WTC11 (cell line): ENCODE data around the gene VAV2. TPM values are rescaled to one million over a fixed set of nuclear protein-coding genes. Genes with fewer than 3 reads are reported as not detected.
A peak's percentile ranks its signal among the peaks of the same experiment; 100 is the strongest.

Experiments
- ATAC-seq: fragments of 200-7000 bp; cut with Tn5 transposase; 2 replicates; pipeline ENCODE4 v1.10.0; 2021; ENCODE audit warnings: mild to moderate bottlenecking, moderate library complexity
- CTCF ChIA-PET: fragments of 300-600 bp; sonication (Branson Sonifier 250); formaldehyde crosslinking; loops from one replicate; lab custom pipeline; 2021; ENCODE audit warnings: antibody characterized with exemption; lab: Charles Lee
- POLR2A ChIA-PET: fragments of 350-600 bp; sonication (Branson Sonifier 250); formaldehyde crosslinking; loops from one replicate; lab custom pipeline; 2021; ENCODE audit warnings: antibody characterized with exemption; lab: Charles Lee
- DNase-seq: peaks from one replicate; pipeline ENCODE4 v3.0.0; 2021; ENCODE audit warnings: low spot score
- H3K27ac Mint-ChIP-seq: 2 replicates; pipeline ENCODE4 v1.8.0; 2021; ENCODE audit warnings: mixed read lengths
- H3K27me3 Mint-ChIP-seq: 2 replicates; pipeline ENCODE4 v1.8.0; 2021; ENCODE audit warnings: low read depth, mild to moderate bottlenecking, moderate library complexity, mixed read lengths
- H3K36me3 Mint-ChIP-seq: 2 replicates; pipeline ENCODE4 v1.8.0; 2021; ENCODE audit warnings: mixed read lengths
- H3K4me1 Mint-ChIP-seq: 2 replicates; pipeline ENCODE4 v1.8.0; 2022; ENCODE audit warnings: mixed read lengths
- H3K4me3 Mint-ChIP-seq: 2 replicates; pipeline ENCODE4 v1.8.0; 2021; ENCODE audit warnings: mild to moderate bottlenecking, moderate library complexity, mixed read lengths
- H3K9me3 Mint-ChIP-seq: 2 replicates; pipeline ENCODE4 v1.8.0; 2021; ENCODE audit warnings: mixed read lengths
- CREB1 ChIP-seq: sonication (generic); formaldehyde crosslinking; IDR thresholded peaks from 2 replicates; pipeline ENCODE4 v1.8.0; 2023; ENCODE audit warnings: mild to moderate bottlenecking, missing genetic modification reagents
- CREM ChIP-seq: sonication (generic); formaldehyde crosslinking; IDR thresholded peaks from 2 replicates; pipeline ENCODE4 v1.8.1; 2022; ENCODE audit warnings: mild to moderate bottlenecking, missing genetic modification reagents, moderate library complexity
- ELF4 ChIP-seq: sonication (generic); formaldehyde crosslinking; IDR thresholded peaks from 2 replicates; pipeline ENCODE4 v1.8.1; 2022; ENCODE audit warnings: low read depth, mild to moderate bottlenecking, moderate library complexity, missing genetic modification reagents
- ESRRA ChIP-seq: sonication (generic); formaldehyde crosslinking; IDR thresholded peaks from 2 replicates; pipeline ENCODE4 v1.8.1; 2022; ENCODE audit warnings: mild to moderate bottlenecking, missing genetic modification reagents, borderline replicate concordance
- FOXP1 ChIP-seq: sonication (generic); formaldehyde crosslinking; IDR thresholded peaks from 2 replicates; pipeline ENCODE4 v1.8.0; 2022; ENCODE audit warnings: missing genetic modification reagents, mild to moderate bottlenecking, moderate library complexity, borderline replicate concordance
- GTF2I ChIP-seq: fragments of 250-450 bp; sonication (Bioruptor Pico); conservative IDR thresholded peaks from 2 replicates; pipeline ENCODE4 v1.4.0; 2021; ENCODE audit warnings: mild to moderate bottlenecking
- HMGXB4 ChIP-seq: sonication (generic); formaldehyde crosslinking; IDR thresholded peaks from 2 replicates; pipeline ENCODE4 v1.8.1; 2023; ENCODE audit warnings: mild to moderate bottlenecking, moderate library complexity, missing genetic modification reagents
- IRF2 ChIP-seq: sonication (generic); formaldehyde crosslinking; IDR thresholded peaks from 2 replicates; pipeline ENCODE4 v1.8.0; 2022; ENCODE audit warnings: low read depth, missing genetic modification reagents, borderline replicate concordance
- JUN ChIP-seq: sonication (generic); formaldehyde crosslinking; IDR thresholded peaks from 2 replicates; pipeline ENCODE4 v1.8.0; 2023; ENCODE audit warnings: mild to moderate bottlenecking, missing genetic modification reagents
- MAX ChIP-seq: sonication (generic); formaldehyde crosslinking; IDR thresholded peaks from 2 replicates; pipeline ENCODE4 v1.8.0; 2022; ENCODE audit warnings: mild to moderate bottlenecking, missing genetic modification reagents
- MYBL2 ChIP-seq: sonication (generic); formaldehyde crosslinking; IDR thresholded peaks from 2 replicates; pipeline ENCODE4 v1.8.1; 2023; ENCODE audit warnings: mild to moderate bottlenecking, moderate library complexity, missing genetic modification reagents
- NR2C2 ChIP-seq: sonication (generic); formaldehyde crosslinking; IDR thresholded peaks from 2 replicates; pipeline ENCODE4 v1.8.0; 2022; ENCODE audit warnings: mild to moderate bottlenecking, missing genetic modification reagents
- RELA ChIP-seq: sonication (generic); formaldehyde crosslinking; IDR thresholded peaks from 2 replicates; pipeline ENCODE4 v1.8.1; 2022; ENCODE audit warnings: missing genetic modification reagents, mild to moderate bottlenecking, borderline replicate concordance
- RORB ChIP-seq: fragments of 250-450 bp; sonication (Bioruptor Pico); IDR thresholded peaks from 2 replicates; pipeline ENCODE4 v1.9.0; 2021; ENCODE audit warnings: mild to moderate bottlenecking
- SP1 ChIP-seq: sonication (generic); formaldehyde crosslinking; conservative IDR thresholded peaks from 2 replicates; pipeline ENCODE4 v1.8.1; 2022; ENCODE audit warnings: missing genetic modification reagents
- USF2 ChIP-seq: sonication (generic); formaldehyde crosslinking; IDR thresholded peaks from 2 replicates; pipeline ENCODE4 v1.8.1; 2023; ENCODE audit warnings: mild to moderate bottlenecking, missing genetic modification reagents, moderate library complexity
- ZNF671 ChIP-seq: fragments of 250-450 bp; sonication (Bioruptor Pico); IDR thresholded peaks from 2 replicates; pipeline ENCODE4 v1.8.0; 2021; ENCODE audit warnings: mild to moderate bottlenecking
- total RNA-seq: library from RNA; stranded (reverse); gene quantifications from 3 replicates; pipeline ENCODE4 v1.2.3, GENCODE V29; 2021
- TF ChIP-seq, protein P1 (sequence below): sonication (generic); formaldehyde crosslinking; IDR thresholded peaks from 2 replicates; pipeline ENCODE4 v1.8.0; 2023; ENCODE audit warnings: mild to moderate bottlenecking, missing genetic modification reagents
- TF ChIP-seq, protein P2 (sequence below): fragments of 250-450 bp; sonication (Bioruptor Pico); IDR thresholded peaks from 2 replicates; pipeline ENCODE4 v1.9.0; 2021; ENCODE audit warnings: mild to moderate bottlenecking

Gene VAV2
- total RNA-seq, 1 experiment from 2014 or later: 39.7 TPM

DNA sequence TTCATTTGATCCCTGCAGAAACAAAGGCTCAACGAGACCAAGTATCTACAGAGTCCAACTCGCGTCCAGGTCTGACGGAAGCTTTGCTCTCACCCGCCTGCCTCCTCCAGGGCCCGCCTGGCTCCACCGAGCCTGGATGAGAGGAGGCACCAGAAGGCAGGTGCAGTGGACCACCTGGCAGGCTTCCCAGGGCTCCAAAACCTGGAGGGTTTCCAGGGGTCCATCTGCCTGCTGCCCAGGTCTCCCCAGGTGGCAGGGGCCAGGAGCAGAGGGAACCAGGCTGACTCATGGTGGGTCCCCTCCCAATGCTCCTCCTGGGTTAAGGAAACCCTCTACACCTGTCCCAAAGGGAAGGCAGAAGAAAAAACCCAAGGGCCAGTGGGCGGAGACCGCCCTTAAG is 59.5 kb downstream of the VAV2 start:
- Mint-ChIP-seq H3K27ac (no peak overlapping the region), H3K9me3 (peaks cover 12% of the 10 kb centered on the region), H3K4me3 (no peak overlapping the region), H3K27me3 (no peaks in the 10 kb centered on the region), H3K36me3 (peaks cover 17% of the 10 kb centered on the region), H3K4me1 (peaks cover 10% of the 10 kb centered on the region)
- ChIA-PET CTCF (no interaction called here), POLR2A (no interaction called here)
- no peak for DNase-seq
- TF ChIP-seq SP1 (CRISPR knock-in tag): no peak
- TF ChIP-seq, protein P1, sequence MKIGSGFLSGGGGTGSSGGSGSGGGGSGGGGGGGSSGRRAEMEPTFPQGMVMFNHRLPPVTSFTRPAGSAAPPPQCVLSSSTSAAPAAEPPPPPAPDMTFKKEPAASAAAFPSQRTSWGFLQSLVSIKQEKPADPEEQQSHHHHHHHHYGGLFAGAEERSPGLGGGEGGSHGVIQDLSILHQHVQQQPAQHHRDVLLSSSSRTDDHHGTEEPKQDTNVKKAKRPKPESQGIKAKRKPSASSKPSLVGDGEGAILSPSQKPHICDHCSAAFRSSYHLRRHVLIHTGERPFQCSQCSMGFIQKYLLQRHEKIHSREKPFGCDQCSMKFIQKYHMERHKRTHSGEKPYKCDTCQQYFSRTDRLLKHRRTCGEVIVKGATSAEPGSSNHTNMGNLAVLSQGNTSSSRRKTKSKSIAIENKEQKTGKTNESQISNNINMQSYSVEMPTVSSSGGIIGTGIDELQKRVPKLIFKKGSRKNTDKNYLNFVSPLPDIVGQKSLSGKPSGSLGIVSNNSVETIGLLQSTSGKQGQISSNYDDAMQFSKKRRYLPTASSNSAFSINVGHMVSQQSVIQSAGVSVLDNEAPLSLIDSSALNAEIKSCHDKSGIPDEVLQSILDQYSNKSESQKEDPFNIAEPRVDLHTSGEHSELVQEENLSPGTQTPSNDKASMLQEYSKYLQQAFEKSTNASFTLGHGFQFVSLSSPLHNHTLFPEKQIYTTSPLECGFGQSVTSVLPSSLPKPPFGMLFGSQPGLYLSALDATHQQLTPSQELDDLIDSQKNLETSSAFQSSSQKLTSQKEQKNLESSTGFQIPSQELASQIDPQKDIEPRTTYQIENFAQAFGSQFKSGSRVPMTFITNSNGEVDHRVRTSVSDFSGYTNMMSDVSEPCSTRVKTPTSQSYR (CRISPR knock-in tag): no peak
- TF ChIP-seq ELF4 (CRISPR knock-in tag): no peak
- TF ChIP-seq GTF2I (CRISPR knock-in tag): no peak
- TF ChIP-seq JUN (CRISPR knock-in tag): no peak
- no peak for TF ChIP-seq RORB (CRISPR knock-in tag)
- TF ChIP-seq RELA (CRISPR knock-in tag): no peak
- TF ChIP-seq CREM (CRISPR knock-in tag): no peak
- TF ChIP-seq USF2: no peak
- TF ChIP-seq FOXP1 (CRISPR knock-in tag): no peak
- TF ChIP-seq MYBL2 (CRISPR knock-in tag): no peak
- no peak for TF ChIP-seq ESRRA (CRISPR knock-in tag)
- TF ChIP-seq CREB1 (CRISPR knock-in tag): no peak
- TF ChIP-seq, protein P2, sequence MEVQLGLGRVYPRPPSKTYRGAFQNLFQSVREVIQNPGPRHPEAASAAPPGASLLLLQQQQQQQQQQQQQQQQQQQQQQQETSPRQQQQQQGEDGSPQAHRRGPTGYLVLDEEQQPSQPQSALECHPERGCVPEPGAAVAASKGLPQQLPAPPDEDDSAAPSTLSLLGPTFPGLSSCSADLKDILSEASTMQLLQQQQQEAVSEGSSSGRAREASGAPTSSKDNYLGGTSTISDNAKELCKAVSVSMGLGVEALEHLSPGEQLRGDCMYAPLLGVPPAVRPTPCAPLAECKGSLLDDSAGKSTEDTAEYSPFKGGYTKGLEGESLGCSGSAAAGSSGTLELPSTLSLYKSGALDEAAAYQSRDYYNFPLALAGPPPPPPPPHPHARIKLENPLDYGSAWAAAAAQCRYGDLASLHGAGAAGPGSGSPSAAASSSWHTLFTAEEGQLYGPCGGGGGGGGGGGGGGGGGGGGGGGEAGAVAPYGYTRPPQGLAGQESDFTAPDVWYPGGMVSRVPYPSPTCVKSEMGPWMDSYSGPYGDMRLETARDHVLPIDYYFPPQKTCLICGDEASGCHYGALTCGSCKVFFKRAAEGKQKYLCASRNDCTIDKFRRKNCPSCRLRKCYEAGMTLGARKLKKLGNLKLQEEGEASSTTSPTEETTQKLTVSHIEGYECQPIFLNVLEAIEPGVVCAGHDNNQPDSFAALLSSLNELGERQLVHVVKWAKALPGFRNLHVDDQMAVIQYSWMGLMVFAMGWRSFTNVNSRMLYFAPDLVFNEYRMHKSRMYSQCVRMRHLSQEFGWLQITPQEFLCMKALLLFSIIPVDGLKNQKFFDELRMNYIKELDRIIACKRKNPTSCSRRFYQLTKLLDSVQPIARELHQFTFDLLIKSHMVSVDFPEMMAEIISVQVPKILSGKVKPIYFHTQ (CRISPR knock-in tag): no peak
- no peak for TF ChIP-seq ZNF671 (CRISPR knock-in tag)
- ATAC-seq: no peak

GRCh38 chr9:133932181-133932580 is 59.9 kb downstream of the VAV2 start:
- peaks cover 10% of the 10 kb centered on the region for H3K4me1 Mint-ChIP-seq
- TF ChIP-seq HMGXB4 (CRISPR knock-in tag) (no peak), MAX (CRISPR knock-in tag) (no peak), IRF2 (CRISPR knock-in tag) (no peak), NR2C2 (CRISPR knock-in tag) (no peak)
- TF ChIP-seq, all 79 proteins: peak for 0
- Mint-ChIP-seq H3K27ac (0 out of 2 replicates have a peak overlapping the region, but pooled peaks have one; percentile 27), H3K36me3 (peaks cover 17% of the 10 kb centered on the region), H3K27me3 (no peaks in the 10 kb centered on the region), H3K9me3 (peaks cover 12% of the 10 kb centered on the region), H3K4me3 (no peak overlapping the region)
- ATAC-seq (no peak), DNase-seq (no peak)
- CTCF ChIA-PET: interaction anchor here (0.8 kb wide), 1 partner anchor 61 kb away, joined by 3 read pairs; no protein-coding TSS in a partner anchor
- POLR2A ChIA-PET: no interaction called here
